Measurements from ENCODE around the gene CEP126.

Gene CEP126

DNA sequence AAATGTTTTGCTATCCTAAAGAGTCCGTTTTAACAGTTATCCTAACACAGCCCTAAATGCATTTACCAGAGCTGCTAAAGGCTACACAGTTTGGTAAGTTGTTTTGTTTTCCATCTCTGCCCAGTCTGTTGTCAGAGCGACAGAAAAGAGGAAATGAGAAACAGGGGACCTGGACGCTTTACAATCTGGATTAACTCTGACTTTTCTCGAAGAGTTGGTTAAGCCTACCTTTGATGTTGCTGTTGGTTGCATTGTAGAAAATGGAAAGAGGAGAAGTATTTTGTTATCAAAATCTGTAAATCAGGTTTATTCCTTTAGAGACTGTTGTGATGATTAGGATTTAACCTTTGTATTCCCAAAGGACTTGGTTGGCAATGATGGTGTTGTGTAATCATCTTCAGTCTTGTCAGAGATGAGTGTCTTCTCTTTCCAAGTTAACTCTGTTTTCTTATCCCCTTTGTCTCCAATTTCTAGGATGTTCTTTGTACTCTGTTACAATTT lies 1.0 kb downstream of the CEP126 start:
- peaks cover 0 to 2% of the 10 kb centered on the region in 2 donors for H3K4me1 ChIP-seq (ENCODE audit: control insufficient read depth in 2 of 2, insufficient read depth in 1 of 2, low read depth in 1 of 2, low read length in 2 of 2)
- no peak overlapping the region for H2BK12ac ChIP-seq (ENCODE audit: low read length)
- no peaks in the 10 kb centered on the region for H3K27me3 ChIP-seq (ENCODE audit: control insufficient read depth in 3 of 3, insufficient read depth in 3 of 3, low read depth in 1 of 3, low read length in 3 of 3)
- H3K4me3 ChIP-seq (ENCODE audit: low read length in 2 of 2): peak overlapping the region in 1 of 2 donors; percentile 71
- no peak for DNase-seq (ENCODE audit: low spot score)
- H2BK5ac ChIP-seq (ENCODE audit: low read length): no peak overlapping the region
- no peak overlapping the region for H3K14ac ChIP-seq (ENCODE audit: low read length)
- H3K79me1 ChIP-seq (ENCODE audit: low read depth, low read length): no peaks in the 10 kb centered on the region
- no peak overlapping the region for H3K4ac ChIP-seq (ENCODE audit: low read length)
- no peak overlapping the region for H4K91ac ChIP-seq (ENCODE audit: low read depth, low read length, poor library complexity)
- no peak overlapping the region for H3K9ac ChIP-seq (ENCODE audit: low read depth, low read length, poor library complexity)
- no CpG with 5 or more reads among the region's 4 CpGs for WGBS, 2 donors (ENCODE audit: extremely low coverage in 2 of 2, insufficient read length in 2 of 2, insufficient replicate concordance in 1 of 2)
- no peak overlapping the region for H3K18ac ChIP-seq (ENCODE audit: low read length)
- peak overlapping the region; percentile 98 for H2AFZ ChIP-seq (ENCODE audit: low read length)
- H3K23ac ChIP-seq (ENCODE audit: low read depth, low read length, poor library complexity): no peak overlapping the region
- H2AK5ac ChIP-seq (ENCODE audit: low read depth, low read length): no peak overlapping the region
- no peak overlapping the region for H3K27ac ChIP-seq (replicated peaks; ENCODE audit: low read length)
- no peak overlapping the region for H2BK15ac ChIP-seq (ENCODE audit: low read length)
- H4K8ac ChIP-seq (ENCODE audit: low read depth, low read length): no peak overlapping the region
- H3K9me3 ChIP-seq (replicated peaks in 1 of 2; ENCODE audit: control insufficient read depth in 2 of 2, insufficient read depth in 1 of 2, low read depth in 1 of 2, low read length in 2 of 2): no peaks in the 10 kb centered on the region
- H3K4me2 ChIP-seq (ENCODE audit: insufficient read depth, low read length, poor library complexity, severe bottlenecking): no peak overlapping the region
- H3K36me3 ChIP-seq (replicated peaks in 1 of 2; ENCODE audit: control insufficient read depth in 2 of 2, insufficient read depth in 2 of 2, low read length in 2 of 2): no peaks in the 10 kb centered on the region
- no peak overlapping the region for H2BK120ac ChIP-seq (ENCODE audit: low read depth, low read length)

DNA sequence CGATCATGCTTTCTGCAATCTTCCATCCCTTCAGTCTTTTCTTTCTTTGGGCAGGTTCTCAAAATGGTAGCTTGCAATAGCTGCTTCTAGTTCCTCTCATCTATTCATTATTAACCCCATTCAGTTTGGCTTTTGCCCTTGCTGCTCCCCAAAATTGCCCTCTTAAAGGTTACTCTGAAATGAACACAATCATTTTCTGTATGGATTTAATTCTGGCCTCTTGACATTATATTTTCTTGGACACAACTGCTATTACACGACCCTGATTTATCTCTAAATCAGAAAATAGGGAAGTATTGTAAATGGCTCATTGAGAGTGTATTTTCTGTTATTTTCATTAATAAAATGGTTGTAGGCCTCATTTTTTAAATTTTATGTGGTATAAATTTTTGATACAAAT lies 1.6 kb downstream of the CEP126 start, which contains the start of gene ANGPTL5:
Gene ANGPTL5 (minus strand): TSS at position 101 of the 400 bp plus-strand sequence. CDS start 8,613 bp downstream, outside the sequence.
- H2AK5ac ChIP-seq (ENCODE audit: low read depth, low read length): no peak within 1 kb of the TSS
- no peaks in the 10 kb centered on the region for H3K79me1 ChIP-seq (ENCODE audit: low read depth, low read length)
- H3K27me3 ChIP-seq (ENCODE audit: control insufficient read depth in 3 of 3, insufficient read depth in 3 of 3, low read depth in 1 of 3, low read length in 3 of 3): no peaks in the 10 kb centered on the region
- no peak within 1 kb of the TSS for H3K23ac ChIP-seq (ENCODE audit: low read depth, low read length, poor library complexity)
- no peak within 1 kb of the TSS for H4K91ac ChIP-seq (ENCODE audit: low read depth, low read length, poor library complexity)
- DNase-seq (ENCODE audit: low spot score): no peak
- peak within 1 kb of the TSS; percentile 76 for H3K27ac ChIP-seq (replicated peaks; ENCODE audit: low read length)
- no peak within 1 kb of the TSS for H4K8ac ChIP-seq (ENCODE audit: low read depth, low read length)
- H3K18ac ChIP-seq (ENCODE audit: low read length): no peak within 1 kb of the TSS
- H3K4me3 ChIP-seq (ENCODE audit: low read length in 2 of 2): peak within 1 kb of the TSS; percentile 71 to 91
- peaks cover 0 to 2% of the 10 kb centered on the region in 2 donors for H3K4me1 ChIP-seq (ENCODE audit: control insufficient read depth in 2 of 2, insufficient read depth in 1 of 2, low read depth in 1 of 2, low read length in 2 of 2)
- no peak within 1 kb of the TSS for H2BK15ac ChIP-seq (ENCODE audit: low read length)
- no peak within 1 kb of the TSS for H3K9ac ChIP-seq (ENCODE audit: low read depth, low read length, poor library complexity)
- no peak within 1 kb of the TSS for H2BK12ac ChIP-seq (ENCODE audit: low read length)
- H3K4ac ChIP-seq (ENCODE audit: low read length): no peak within 1 kb of the TSS
- no CpG with 5 or more reads among the region's 2 CpGs for WGBS, 2 donors (ENCODE audit: extremely low coverage in 2 of 2, insufficient read length in 2 of 2, insufficient replicate concordance in 1 of 2)
- H2BK120ac ChIP-seq (ENCODE audit: low read depth, low read length): no peak within 1 kb of the TSS
- H3K14ac ChIP-seq (ENCODE audit: low read length): no peak within 1 kb of the TSS
- H3K4me2 ChIP-seq (ENCODE audit: insufficient read depth, low read length, poor library complexity, severe bottlenecking): peak within 1 kb of the TSS; percentile 67
- H2BK5ac ChIP-seq (ENCODE audit: low read length): no peak within 1 kb of the TSS
- H3K9me3 ChIP-seq (replicated peaks in 1 of 2; ENCODE audit: control insufficient read depth in 2 of 2, insufficient read depth in 1 of 2, low read depth in 1 of 2, low read length in 2 of 2): no peaks in the 10 kb centered on the region
- H2AFZ ChIP-seq (ENCODE audit: low read length): peak within 1 kb of the TSS; percentile 98
- H3K36me3 ChIP-seq (replicated peaks in 1 of 2; ENCODE audit: control insufficient read depth in 2 of 2, insufficient read depth in 2 of 2, low read length in 2 of 2): no peaks in the 10 kb centered on the region

DNA sequence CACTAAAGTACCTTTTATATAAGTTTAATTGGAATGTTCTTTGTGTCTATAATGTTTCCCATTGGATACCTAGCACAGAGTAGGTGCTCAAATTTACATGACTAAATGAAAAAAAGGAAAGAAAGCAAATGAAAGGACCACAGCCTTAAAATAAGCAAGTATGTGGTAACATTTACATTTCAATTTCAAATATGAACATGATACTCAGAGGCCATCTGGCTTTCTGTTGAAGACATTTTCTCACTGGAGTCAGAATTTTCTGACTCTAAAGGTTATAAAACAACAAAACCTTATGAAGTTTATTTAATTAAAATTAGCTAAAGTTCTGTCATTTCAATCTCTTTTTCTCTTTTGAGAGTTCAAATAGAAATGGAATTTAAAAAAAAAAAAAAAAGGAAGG lies 2.4 kb downstream of the CEP126 start:
- Histone ChIP-seq H3K79me1 (ENCODE audit: low read depth, low read length) (no peaks in the 10 kb centered on the region), H3K4ac (ENCODE audit: low read length) (no peak overlapping the region), H3K9me3 (replicated peaks in 1 of 2; ENCODE audit: control insufficient read depth in 2 of 2, insufficient read depth in 1 of 2, low read depth in 1 of 2, low read length in 2 of 2) (no peaks in the 10 kb centered on the region), H3K18ac (ENCODE audit: low read length) (no peak overlapping the region), H3K14ac (ENCODE audit: low read length) (no peak overlapping the region), H3K4me2 (ENCODE audit: insufficient read depth, low read length, poor library complexity, severe bottlenecking) (no peak overlapping the region), H4K91ac (ENCODE audit: low read depth, low read length, poor library complexity) (no peak overlapping the region), H2AFZ (ENCODE audit: low read length) (no peak overlapping the region), H3K27me3 (ENCODE audit: control insufficient read depth in 3 of 3, insufficient read depth in 3 of 3, low read depth in 1 of 3, low read length in 3 of 3) (no peaks in the 10 kb centered on the region), H3K9ac (ENCODE audit: low read depth, low read length, poor library complexity) (no peak overlapping the region), H3K23ac (ENCODE audit: low read depth, low read length, poor library complexity) (no peak overlapping the region), H3K4me3 (ENCODE audit: low read length in 2 of 2) (no peak overlapping the region), H3K4me1 (ENCODE audit: control insufficient read depth in 2 of 2, insufficient read depth in 1 of 2, low read depth in 1 of 2, low read length in 2 of 2) (peaks cover 0 to 2% of the 10 kb centered on the region in 2 donors), H2AK5ac (ENCODE audit: low read depth, low read length) (no peak overlapping the region), H2BK15ac (ENCODE audit: low read length) (no peak overlapping the region), H4K8ac (ENCODE audit: low read depth, low read length) (no peak overlapping the region), H2BK5ac (ENCODE audit: low read length) (no peak overlapping the region), H3K27ac (replicated peaks; ENCODE audit: low read length) (no peak overlapping the region), H3K36me3 (replicated peaks in 1 of 2; ENCODE audit: control insufficient read depth in 2 of 2, insufficient read depth in 2 of 2, low read length in 2 of 2) (no peaks in the 10 kb centered on the region), H2BK120ac (ENCODE audit: low read depth, low read length) (no peak overlapping the region), H2BK12ac (ENCODE audit: low read length) (no peak overlapping the region)
- DNase-seq (ENCODE audit: low spot score): no peak

DNA sequence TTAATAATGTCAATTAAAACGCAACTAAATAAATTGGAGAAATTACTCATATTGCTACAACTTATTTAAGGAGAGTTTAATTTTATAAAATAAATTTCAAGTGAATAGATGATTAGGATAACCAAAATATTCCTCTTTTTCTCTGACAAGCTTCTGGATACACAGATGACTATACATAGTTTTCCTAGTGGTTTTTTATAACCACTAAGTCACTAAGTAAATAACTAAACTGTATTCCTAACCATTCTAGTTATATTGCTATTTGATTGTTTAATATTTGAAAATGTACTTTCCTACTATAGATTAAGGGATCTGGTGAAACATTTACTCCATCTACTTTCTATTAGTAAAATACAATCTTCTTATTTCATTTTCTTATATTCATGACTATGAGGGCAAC lies 6.2 kb downstream of the CEP126 start:
- Histone ChIP-seq H3K4me3 (ENCODE audit: low read length in 2 of 2) (no peak overlapping the region), H3K18ac (ENCODE audit: low read length) (no peak overlapping the region), H2BK15ac (ENCODE audit: low read length) (no peak overlapping the region), H3K27ac (replicated peaks; ENCODE audit: low read length) (no peak overlapping the region), H4K91ac (ENCODE audit: low read depth, low read length, poor library complexity) (no peak overlapping the region), H3K36me3 (replicated peaks in 1 of 2; ENCODE audit: control insufficient read depth in 2 of 2, insufficient read depth in 2 of 2, low read length in 2 of 2) (no peaks in the 10 kb centered on the region), H2BK5ac (ENCODE audit: low read length) (no peak overlapping the region), H2BK120ac (ENCODE audit: low read depth, low read length) (no peak overlapping the region), H3K27me3 (ENCODE audit: control insufficient read depth in 3 of 3, insufficient read depth in 3 of 3, low read depth in 1 of 3, low read length in 3 of 3) (no peaks in the 10 kb centered on the region), H4K8ac (ENCODE audit: low read depth, low read length) (no peak overlapping the region), H3K9me3 (replicated peaks in 1 of 2; ENCODE audit: control insufficient read depth in 2 of 2, insufficient read depth in 1 of 2, low read depth in 1 of 2, low read length in 2 of 2) (no peaks in the 10 kb centered on the region), H3K79me1 (ENCODE audit: low read depth, low read length) (no peaks in the 10 kb centered on the region), H3K14ac (ENCODE audit: low read length) (no peak overlapping the region), H3K4ac (ENCODE audit: low read length) (no peak overlapping the region), H3K9ac (ENCODE audit: low read depth, low read length, poor library complexity) (no peak overlapping the region), H2BK12ac (ENCODE audit: low read length) (no peak overlapping the region), H2AFZ (ENCODE audit: low read length) (no peak overlapping the region), H2AK5ac (ENCODE audit: low read depth, low read length) (no peak overlapping the region), H3K4me1 (ENCODE audit: control insufficient read depth in 2 of 2, insufficient read depth in 1 of 2, low read depth in 1 of 2, low read length in 2 of 2) (no peaks in the 10 kb centered on the region), H3K23ac (ENCODE audit: low read depth, low read length, poor library complexity) (no peak overlapping the region), H3K4me2 (ENCODE audit: insufficient read depth, low read length, poor library complexity, severe bottlenecking) (no peak overlapping the region)
- WGBS, 2 donors (ENCODE audit: extremely low coverage in 2 of 2, insufficient read length in 2 of 2, insufficient replicate concordance in 1 of 2): no CpG with 5 or more reads among the region's 1 CpG
- no peak for DNase-seq (ENCODE audit: low spot score)

All from neuronal stem cell (in vitro differentiated cells).